Coronary artery (tissue), 2 donors: ENCODE results near the gene UBE2E1.

ENCODE experiments used
- DNase-seq: peaks from one replicate; pipeline ENCODE4 v3.0.0-alpha.2; 2017; ENCODE audit warnings: low spot score
- H3K27ac ChIP-seq, 2 donors: fragments of 200-600 bp; sonication (generic); one replicate each; pipeline ENCODE4 v1.5.1; 2016 to 2019
- H3K4me3 ChIP-seq: fragments of 200-600 bp; sonication (generic); 2 replicates; pipeline ENCODE4 v1.5.1; 2016; ENCODE audit warnings: mild to moderate bottlenecking, moderate library complexity
- CTCF ChIP-seq: fragments of 200-600 bp; sonication (generic); IDR thresholded peaks from one replicate; pipeline ENCODE4 v1.5.1; 2019; ENCODE audit warnings: antibody characterized with exemption

Gene UBE2E1

GRCh38 chr3:23762214-23762613, 43.5 kb upstream of the UBE2E1 start:
- Histone ChIP-seq H3K4me3 (no peak overlapping the region), H3K27ac (no peak overlapping the region)
- TF ChIP-seq CTCF = no peak
- no peak for DNase-seq

- DNase-seq = no peak
- no peak for TF ChIP-seq CTCF
- H3K27ac ChIP-seq = peak overlapping the region in 1 of 2 donors; percentile 49
- peak overlapping the region; percentile 66 for H3K4me3 ChIP-seq
Measured at GRCh38 chr3:23762759-23763477, 42.8 kb upstream of the UBE2E1 start.

- no peak overlapping the region for H3K27ac ChIP-seq
- no peak overlapping the region for H3K4me3 ChIP-seq
- no peak for DNase-seq
- TF ChIP-seq CTCF = no peak
Measured at GRCh38 chr3:23764407-23764806, 41.3 kb upstream of the UBE2E1 start.

GRCh38 chr3:23767546-23767945, 38.2 kb upstream of the UBE2E1 start:
- no peak for TF ChIP-seq CTCF
- no peak for DNase-seq
- no peak overlapping the region for H3K4me3 ChIP-seq
- no peak overlapping the region for H3K27ac ChIP-seq

GRCh38 chr3:23775254-23775909, 30.4 kb upstream of the UBE2E1 start:
- Histone ChIP-seq H3K27ac (no peak overlapping the region), H3K4me3 (no peak overlapping the region)
- DNase-seq = no peak
- TF ChIP-seq CTCF = no peak

GRCh38 chr3:23776352-23776891, 29.3 kb upstream of the UBE2E1 start:
- TF ChIP-seq CTCF = no peak
- H3K4me3 ChIP-seq = no peak overlapping the region
- peak overlapping the region in 1 of 2 donors; percentile 69 for H3K27ac ChIP-seq
- DNase-seq = no peak

- TF ChIP-seq CTCF = no peak
- Histone ChIP-seq H3K27ac (no peak overlapping the region), H3K4me3 (no peak overlapping the region)
- DNase-seq = no peak
Measured at GRCh38 chr3:23778446-23778845, 27.3 kb upstream of the UBE2E1 start.
